Upper lobe of left lung (tissue), 4 donors: ENCODE data around the gene SMPX.

ENCODE experiments used
- POLR2AphosphoS5 ChIP-seq, 2 donors: sonication (generic); formaldehyde crosslinking; IDR thresholded peaks; one replicate each; pipeline ENCODE4 v1.5.1; 2017; ENCODE audit warnings: antibody characterized with exemption in 2 of 2
- TF ChIP-seq, protein P1 (sequence below), 6 experiments: fragments of 450-650 bp in 4 of 6; fragments of 200-600 bp in 2 of 6; sonication (generic) in 2 of 6; IDR thresholded peaks; one replicate each; pipeline ENCODE4 v1.5.1; 2016 to 2019; ENCODE audit warnings: antibody characterized with exemption in 6 of 6

DNA sequence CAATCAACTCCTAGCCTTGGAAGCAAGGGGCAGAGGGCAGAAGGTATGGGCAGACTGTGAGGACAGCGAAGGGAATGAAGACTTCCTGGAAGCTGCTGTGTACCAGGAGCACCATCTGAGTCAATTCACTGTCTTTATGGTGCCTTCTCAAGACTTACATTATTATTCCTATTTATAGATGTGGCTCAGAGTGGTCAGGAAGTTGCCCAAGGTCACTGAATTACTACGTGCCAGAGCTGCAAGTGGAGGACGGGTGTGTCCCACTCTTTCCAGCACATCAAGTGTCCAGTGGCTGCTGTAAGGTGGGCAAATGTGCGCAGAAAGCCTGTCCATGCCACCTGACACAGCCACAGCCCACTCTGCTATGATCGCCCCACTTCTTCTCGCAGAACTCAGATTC is 32.0 kb downstream of the SMPX start:
- TF ChIP-seq, protein P1, sequence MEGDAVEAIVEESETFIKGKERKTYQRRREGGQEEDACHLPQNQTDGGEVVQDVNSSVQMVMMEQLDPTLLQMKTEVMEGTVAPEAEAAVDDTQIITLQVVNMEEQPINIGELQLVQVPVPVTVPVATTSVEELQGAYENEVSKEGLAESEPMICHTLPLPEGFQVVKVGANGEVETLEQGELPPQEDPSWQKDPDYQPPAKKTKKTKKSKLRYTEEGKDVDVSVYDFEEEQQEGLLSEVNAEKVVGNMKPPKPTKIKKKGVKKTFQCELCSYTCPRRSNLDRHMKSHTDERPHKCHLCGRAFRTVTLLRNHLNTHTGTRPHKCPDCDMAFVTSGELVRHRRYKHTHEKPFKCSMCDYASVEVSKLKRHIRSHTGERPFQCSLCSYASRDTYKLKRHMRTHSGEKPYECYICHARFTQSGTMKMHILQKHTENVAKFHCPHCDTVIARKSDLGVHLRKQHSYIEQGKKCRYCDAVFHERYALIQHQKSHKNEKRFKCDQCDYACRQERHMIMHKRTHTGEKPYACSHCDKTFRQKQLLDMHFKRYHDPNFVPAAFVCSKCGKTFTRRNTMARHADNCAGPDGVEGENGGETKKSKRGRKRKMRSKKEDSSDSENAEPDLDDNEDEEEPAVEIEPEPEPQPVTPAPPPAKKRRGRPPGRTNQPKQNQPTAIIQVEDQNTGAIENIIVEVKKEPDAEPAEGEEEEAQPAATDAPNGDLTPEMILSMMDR (IDR thresholded peaks at IDR 0.05) = no peak
- no peak for TF ChIP-seq POLR2AphosphoS5 (IDR thresholded peaks at IDR 0.05)
